GM23248 (cell line): ENCODE measurements around the gene C1orf105.

Source experiments
- EZH2 ChIP-seq: fragments of 200-600 bp; sonication (generic); IDR thresholded peaks from 2 replicates; pipeline ENCODE4 v1.6.1; 2018; ENCODE audit warnings: antibody characterized with exemption, mild to moderate bottlenecking; ENCODE audit not compliant: insufficient read depth, poor library complexity, severe bottlenecking
- EZH2phosphoT487 ChIP-seq: fragments of 200-600 bp; sonication (generic); IDR thresholded peaks from 2 replicates; pipeline ENCODE4 v1.6.1; 2018; ENCODE audit warnings: antibody characterized with exemption, moderate library complexity, mild to moderate bottlenecking, low read depth; ENCODE audit not compliant: insufficient read depth

DNA sequence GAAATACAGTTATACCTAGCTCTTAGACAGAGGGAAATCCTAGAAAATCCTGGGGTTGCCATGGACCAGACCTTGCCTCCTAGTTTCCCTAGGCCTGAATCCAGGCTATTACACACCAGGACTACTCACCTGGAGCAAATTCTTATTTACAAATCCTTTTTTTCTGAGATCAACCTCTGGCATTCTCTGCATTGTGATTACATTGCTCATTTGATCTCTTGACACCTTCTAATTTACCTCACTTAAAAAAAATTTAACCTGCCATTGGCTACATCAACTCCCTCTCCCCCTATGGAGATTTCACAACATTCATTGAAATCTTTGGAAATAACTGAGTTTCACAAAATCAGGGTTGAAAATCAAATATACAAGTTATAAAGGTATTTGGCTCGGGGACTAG is 2.9 kb upstream of the C1orf105 start:
- TF ChIP-seq EZH2 (no peak), EZH2phosphoT487 (no peak)
